ENCODE measurements around the gene SLC25A11.

Gene SLC25A11

DNA sequence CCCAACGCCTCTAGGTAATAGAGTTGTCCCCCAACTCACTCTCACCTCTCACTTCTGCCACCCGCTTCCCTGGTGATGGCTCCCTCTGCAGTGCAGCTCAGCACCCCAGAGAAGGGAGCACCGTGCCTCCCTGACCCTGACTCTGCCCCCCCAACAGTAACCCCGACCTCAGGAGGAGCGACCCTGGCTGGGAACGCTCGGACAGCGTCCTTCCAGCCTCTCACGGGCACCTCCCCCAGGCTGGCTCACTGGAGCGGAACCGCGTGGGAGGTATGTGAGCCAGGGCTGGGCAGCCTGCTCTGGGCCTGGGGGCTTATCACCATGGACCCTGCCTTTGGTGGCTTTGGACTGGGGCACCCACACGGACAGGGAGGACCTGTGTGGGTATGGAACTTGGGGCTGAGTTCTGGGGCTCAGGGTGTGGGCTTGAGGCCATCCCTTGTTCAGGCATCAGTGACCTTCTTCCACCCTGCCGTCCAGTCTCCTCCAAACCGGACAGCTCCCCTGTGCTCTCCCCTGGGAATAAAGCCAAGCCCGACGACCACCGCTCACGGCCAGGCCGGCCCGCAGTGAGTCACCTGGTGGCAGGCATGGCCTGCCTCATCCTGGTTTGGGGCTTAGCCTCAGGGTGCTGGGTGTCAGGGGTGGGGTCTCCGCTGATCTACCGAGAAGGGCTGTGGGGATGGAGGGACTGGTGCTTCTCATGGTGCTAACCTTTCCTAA, 47.2 kb downstream of the SLC25A11 start:
- Histone ChIP-seq H3K4me2 (ENCODE audit: low read depth, low read length, poor library complexity, severe bottlenecking) (no peak overlapping the region), H3K79me2 (ENCODE audit: insufficient read depth, low read length) (no peaks in the 10 kb centered on the region), H3K27me3 (ENCODE audit: low read length) (no peaks in the 10 kb centered on the region), H3F3A (ENCODE audit: insufficient read depth) (no peaks in the 10 kb centered on the region), H3K9ac (ENCODE audit: low read length) (no peak overlapping the region), H3K9me3 (ENCODE audit: insufficient read depth, low read length) (no peaks in the 10 kb centered on the region), H3K27ac (ENCODE audit: low read depth, low read length) (no peak overlapping the region), H3K9me2 (replicated peaks; ENCODE audit: insufficient read depth, low read length) (no peaks in the 10 kb centered on the region), H3K4me3 (ENCODE audit: insufficient read depth, low read length, poor library complexity, severe bottlenecking) (no peak overlapping the region), H3K36me3 (ENCODE audit: low read length) (no peaks in the 10 kb centered on the region), H4K20me1 (ENCODE audit: low read depth, low read length) (no peaks in the 10 kb centered on the region), H2AFZ (ENCODE audit: low read depth, low read length, severe bottlenecking) (no peak overlapping the region)
- TF ChIP-seq, protein P1, sequence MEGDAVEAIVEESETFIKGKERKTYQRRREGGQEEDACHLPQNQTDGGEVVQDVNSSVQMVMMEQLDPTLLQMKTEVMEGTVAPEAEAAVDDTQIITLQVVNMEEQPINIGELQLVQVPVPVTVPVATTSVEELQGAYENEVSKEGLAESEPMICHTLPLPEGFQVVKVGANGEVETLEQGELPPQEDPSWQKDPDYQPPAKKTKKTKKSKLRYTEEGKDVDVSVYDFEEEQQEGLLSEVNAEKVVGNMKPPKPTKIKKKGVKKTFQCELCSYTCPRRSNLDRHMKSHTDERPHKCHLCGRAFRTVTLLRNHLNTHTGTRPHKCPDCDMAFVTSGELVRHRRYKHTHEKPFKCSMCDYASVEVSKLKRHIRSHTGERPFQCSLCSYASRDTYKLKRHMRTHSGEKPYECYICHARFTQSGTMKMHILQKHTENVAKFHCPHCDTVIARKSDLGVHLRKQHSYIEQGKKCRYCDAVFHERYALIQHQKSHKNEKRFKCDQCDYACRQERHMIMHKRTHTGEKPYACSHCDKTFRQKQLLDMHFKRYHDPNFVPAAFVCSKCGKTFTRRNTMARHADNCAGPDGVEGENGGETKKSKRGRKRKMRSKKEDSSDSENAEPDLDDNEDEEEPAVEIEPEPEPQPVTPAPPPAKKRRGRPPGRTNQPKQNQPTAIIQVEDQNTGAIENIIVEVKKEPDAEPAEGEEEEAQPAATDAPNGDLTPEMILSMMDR (IDR thresholded peaks at IDR 0.05; ENCODE audit: insufficient read depth, low read length, poor library complexity, severe bottlenecking), result no peak

DNA sequence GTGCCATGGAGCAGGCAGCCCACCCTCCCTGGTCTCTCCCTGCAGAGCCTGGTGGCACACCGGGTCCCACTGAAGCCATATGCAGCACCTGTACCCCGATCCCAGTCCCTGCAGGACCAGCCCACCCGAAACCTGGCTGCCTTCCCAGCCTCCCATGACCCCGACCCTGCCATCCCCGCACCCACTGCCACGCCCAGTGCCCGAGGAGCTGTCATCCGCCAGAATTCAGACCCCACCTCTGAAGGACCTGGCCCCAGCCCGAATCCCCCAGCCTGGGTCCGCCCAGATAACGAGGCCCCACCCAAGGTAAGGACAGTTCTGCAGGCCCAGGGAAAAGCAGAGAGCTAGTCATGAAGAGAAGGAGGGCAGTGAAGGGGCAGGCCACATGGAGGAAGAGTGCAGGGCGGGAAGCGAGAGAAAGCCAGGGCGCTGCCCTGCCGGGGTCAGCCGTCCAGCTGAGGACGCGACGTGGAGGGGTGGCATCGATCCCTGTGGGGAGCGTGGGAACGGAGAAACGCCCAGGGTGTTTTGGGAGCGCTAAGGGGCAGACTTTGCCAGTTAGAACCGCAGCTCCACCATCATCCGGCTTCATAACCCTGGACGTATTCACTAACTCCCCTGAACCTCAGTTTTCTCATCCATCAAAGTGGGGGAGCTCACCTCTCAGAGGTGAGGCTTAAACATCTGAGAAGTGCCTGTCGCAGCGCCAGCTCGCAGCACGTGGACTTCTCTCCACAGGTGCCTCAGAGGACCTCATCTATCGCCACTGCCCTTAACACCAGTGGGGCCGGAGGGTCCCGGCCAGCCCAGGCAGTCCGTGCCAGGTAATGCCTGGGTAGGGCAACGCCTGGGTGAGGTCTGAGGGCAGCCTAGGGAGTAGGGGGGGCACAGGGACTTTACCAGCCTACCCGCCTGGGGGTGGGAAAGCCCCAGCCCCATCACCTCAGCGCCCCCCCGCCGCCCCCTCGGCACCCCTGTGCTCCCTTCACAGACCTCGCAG, 48.1 kb downstream of the SLC25A11 start:
- H3K4me2 ChIP-seq (ENCODE audit: low read depth, low read length, poor library complexity, severe bottlenecking), result no peak overlapping the region
- H3K36me3 ChIP-seq (ENCODE audit: low read length), result no peaks in the 10 kb centered on the region
- no peak overlapping the region for H2AFZ ChIP-seq (ENCODE audit: low read depth, low read length, severe bottlenecking)

DNA sequence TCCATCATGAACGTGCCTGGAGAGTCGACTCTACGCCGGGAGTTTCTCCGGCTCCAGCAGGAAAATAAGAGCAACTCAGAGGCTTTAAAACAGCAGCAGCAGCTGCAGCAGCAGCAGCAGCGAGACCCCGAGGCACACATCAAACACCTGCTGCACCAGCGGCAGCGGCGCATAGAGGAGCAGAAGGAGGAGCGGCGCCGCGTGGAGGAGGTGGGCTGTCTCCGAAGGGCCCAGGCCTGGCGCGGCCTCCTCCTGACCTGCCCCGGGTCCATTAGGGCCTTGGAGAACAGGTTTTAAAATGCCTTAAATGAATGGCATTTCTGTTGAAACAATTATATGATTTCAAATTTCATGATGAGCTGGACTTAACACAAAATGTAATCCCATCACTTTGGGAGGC, 52.3 kb downstream of the SLC25A11 start:
- TF ChIP-seq, protein P1 (IDR thresholded peaks at IDR 0.05; ENCODE audit: insufficient read depth, low read length, poor library complexity, severe bottlenecking), result no peak
- TF ChIP-seq EZH2phosphoT487 (conservative IDR thresholded peaks at IDR 0.05; ENCODE audit: low read length), result no peak
- Histone ChIP-seq H3K9me2 (replicated peaks; ENCODE audit: insufficient read depth, low read length) (no peaks in the 10 kb centered on the region), H3K9me3 (ENCODE audit: insufficient read depth, low read length) (no peaks in the 10 kb centered on the region), H3K79me2 (ENCODE audit: insufficient read depth, low read length) (no peaks in the 10 kb centered on the region), H3F3A (ENCODE audit: insufficient read depth) (no peaks in the 10 kb centered on the region), H3K27ac (ENCODE audit: low read depth, low read length) (no peak overlapping the region), H3K27me3 (ENCODE audit: low read length) (no peaks in the 10 kb centered on the region), H3K36me3 (ENCODE audit: low read length) (no peaks in the 10 kb centered on the region), H3K4me3 (ENCODE audit: insufficient read depth, low read length, poor library complexity, severe bottlenecking) (no peak overlapping the region), H2AFZ (ENCODE audit: low read depth, low read length, severe bottlenecking) (no peak overlapping the region), H3K9ac (ENCODE audit: low read length) (no peak overlapping the region), H3K4me2 (ENCODE audit: low read depth, low read length, poor library complexity, severe bottlenecking) (no peak overlapping the region), H4K20me1 (ENCODE audit: low read depth, low read length) (no peaks in the 10 kb centered on the region)

More for the DNA sequence above, 48.1 kb downstream of the SLC25A11 start:
- Histone ChIP-seq H3K4me3 (ENCODE audit: insufficient read depth, low read length, poor library complexity, severe bottlenecking) (no peak overlapping the region), H3K9me2 (replicated peaks; ENCODE audit: insufficient read depth, low read length) (no peaks in the 10 kb centered on the region), H3K27me3 (ENCODE audit: low read length) (no peaks in the 10 kb centered on the region), H3K9ac (ENCODE audit: low read length) (no peak overlapping the region), H3F3A (ENCODE audit: insufficient read depth) (no peaks in the 10 kb centered on the region), H3K79me2 (ENCODE audit: insufficient read depth, low read length) (no peaks in the 10 kb centered on the region), H3K9me3 (ENCODE audit: insufficient read depth, low read length) (no peaks in the 10 kb centered on the region), H4K20me1 (ENCODE audit: low read depth, low read length) (no peaks in the 10 kb centered on the region), H3K27ac (ENCODE audit: low read depth, low read length) (no peak overlapping the region)
- TF ChIP-seq EZH2phosphoT487 (conservative IDR thresholded peaks at IDR 0.05; ENCODE audit: low read length), result no peak
- TF ChIP-seq, protein P1 (IDR thresholded peaks at IDR 0.05; ENCODE audit: insufficient read depth, low read length, poor library complexity, severe bottlenecking), result no peak
